ENCODE results near the gene ZBTB38.
A peak's percentile ranks its signal among the peaks of the same experiment; 100 is the strongest.

Gene ZBTB38

GRCh38 chr3:141368062-141368924 lies at the start of gene ZBTB38:
ZBTB38 (plus strand) TSS chr3:141368504; CDS start chr3:141442389, 73,885 bp downstream.
- DNase-seq (ENCODE audit: low read depth) = peak; percentile 79

GRCh38 chr3:141320399-141321108 lies 47.8 kb upstream of the ZBTB38 start:
- DNase-seq (ENCODE audit: low read depth) = no peak

- DNase-seq (ENCODE audit: low read depth) = no peak
These were observed 47.2 kb upstream of the ZBTB38 start for GRCh38 chr3:141321109-141321497.

GRCh38 chr3:141323936-141324704 lies 44.2 kb upstream of the ZBTB38 start:
- DNase-seq (ENCODE audit: low read depth) = no peak

GRCh38 chr3:141326123-141326522 lies 42.2 kb upstream of the ZBTB38 start:
- DNase-seq (ENCODE audit: low read depth) = no peak

DNA sequence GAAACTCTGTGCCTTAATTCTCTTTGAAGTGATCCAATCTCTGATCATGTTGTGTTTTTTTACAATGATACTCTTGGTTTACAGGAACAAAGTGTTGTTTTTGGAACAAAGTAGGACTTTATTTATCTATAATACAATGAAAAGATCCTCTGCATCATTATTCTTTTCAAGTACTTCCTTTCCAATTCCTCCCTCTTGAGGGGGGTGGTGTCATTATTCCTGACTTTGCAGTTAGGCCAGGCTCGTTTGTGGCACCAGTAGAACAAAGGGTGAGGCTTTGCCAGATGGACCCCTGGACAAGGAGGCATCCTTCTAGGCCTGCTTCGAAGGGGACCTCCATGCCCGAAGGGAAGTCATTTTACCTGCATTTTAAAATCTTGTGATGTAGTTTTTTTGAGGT lies 41.7 kb upstream of the ZBTB38 start:
- DNase-seq (ENCODE audit: low read depth) = no peak

- DNase-seq (ENCODE audit: low read depth) = no peak
These were observed 39.8 kb upstream of the ZBTB38 start for GRCh38 chr3:141328286-141329166.

DNA sequence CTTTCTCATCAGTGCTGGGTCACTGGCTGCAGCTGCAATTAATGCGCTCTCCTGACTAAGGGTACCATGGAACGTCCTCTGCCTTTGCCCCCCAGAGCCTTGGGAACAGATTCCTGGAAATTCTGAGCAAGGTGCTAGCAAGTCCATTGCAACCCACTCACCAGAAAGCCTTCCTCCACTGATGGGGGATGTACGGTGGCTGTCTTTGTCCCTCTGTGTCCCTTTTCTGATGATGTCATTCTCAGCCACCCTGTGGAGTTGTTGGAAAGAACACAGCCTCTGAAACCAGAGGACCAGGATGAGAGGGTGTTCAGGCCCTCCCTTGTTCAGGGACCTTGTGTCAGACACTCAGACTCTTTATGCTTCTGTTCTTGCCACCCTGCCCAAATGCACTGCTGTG lies 38.1 kb upstream of the ZBTB38 start:
- DNase-seq (ENCODE audit: low read depth) = no peak

DNA sequence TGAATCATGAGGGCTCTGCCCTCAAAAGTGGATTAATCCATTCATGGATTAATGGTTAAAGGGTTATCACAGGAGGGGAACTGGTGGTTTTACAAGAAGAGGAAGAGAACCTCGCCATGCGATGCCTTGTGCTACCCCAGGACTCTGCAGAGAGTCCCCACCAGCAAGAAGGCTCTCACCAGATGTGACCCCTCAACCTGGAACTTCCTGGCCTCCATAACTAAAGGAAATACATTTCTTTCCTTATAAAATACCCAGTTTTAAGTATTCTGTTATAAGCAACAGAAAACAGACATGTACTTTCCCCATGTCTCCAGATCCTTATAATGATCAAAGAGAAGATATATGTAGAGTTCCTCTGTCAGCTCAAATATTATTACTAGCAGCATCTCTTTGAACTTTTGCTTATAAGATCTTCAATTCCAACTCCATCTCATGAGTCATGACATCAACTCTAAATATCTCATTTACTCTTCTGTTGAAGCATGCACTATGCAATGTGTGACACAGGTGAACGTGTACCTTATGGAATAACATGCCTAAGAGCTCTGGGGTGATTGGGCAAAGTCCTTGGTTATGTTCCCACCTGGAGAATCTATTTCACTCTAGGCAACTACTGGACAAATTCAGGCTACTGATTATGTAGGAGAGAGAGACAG lies 37.5 kb upstream of the ZBTB38 start:
- DNase-seq (ENCODE audit: low read depth) = no peak

- DNase-seq (ENCODE audit: low read depth) = peak; percentile 98
These were observed 36.7 kb upstream of the ZBTB38 start for GRCh38 chr3:141331377-141332318.

GRCh38 chr3:141332416-141332815 lies 35.9 kb upstream of the ZBTB38 start:
- no peak for DNase-seq (ENCODE audit: low read depth)

DNA sequence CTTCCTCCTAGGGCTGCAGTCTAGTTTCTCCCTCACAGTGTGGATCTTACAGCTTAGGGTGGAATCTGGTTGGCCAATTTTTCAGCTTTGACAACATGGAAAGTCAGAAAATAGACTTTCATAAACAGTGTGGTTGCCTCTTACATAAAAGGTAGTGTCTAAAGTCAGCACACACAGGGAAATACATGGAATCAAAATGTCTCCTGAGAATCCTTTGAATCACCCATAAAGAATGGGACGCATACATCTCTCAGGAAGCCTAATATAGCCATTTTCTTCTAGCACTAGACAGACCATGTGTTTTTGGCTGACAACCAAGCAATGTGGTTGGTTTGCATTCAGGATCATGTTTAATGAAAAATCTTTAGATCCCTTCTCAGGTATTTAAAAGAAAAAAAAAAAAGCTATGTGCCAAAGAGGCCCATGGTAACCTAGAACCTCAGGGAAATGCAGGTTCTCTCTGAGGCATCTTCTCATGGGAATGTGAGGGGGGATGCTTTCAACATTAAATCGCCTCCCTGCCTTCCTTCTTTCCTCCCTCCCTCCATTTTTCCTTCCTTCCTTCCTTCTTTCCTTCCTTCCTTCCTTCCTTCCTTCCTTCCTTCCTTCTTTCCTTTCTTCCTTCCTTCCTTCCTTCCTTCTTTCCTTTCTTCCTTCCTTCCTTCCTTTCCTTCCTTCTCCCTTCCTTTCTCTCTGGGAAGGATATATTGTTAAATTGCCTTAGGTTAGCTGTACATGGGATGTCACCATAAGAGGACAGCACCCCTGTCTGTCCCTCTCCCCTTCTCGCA lies 34.3 kb upstream of the ZBTB38 start:
- DNase-seq (ENCODE audit: low read depth) = peak; percentile 35

DNA sequence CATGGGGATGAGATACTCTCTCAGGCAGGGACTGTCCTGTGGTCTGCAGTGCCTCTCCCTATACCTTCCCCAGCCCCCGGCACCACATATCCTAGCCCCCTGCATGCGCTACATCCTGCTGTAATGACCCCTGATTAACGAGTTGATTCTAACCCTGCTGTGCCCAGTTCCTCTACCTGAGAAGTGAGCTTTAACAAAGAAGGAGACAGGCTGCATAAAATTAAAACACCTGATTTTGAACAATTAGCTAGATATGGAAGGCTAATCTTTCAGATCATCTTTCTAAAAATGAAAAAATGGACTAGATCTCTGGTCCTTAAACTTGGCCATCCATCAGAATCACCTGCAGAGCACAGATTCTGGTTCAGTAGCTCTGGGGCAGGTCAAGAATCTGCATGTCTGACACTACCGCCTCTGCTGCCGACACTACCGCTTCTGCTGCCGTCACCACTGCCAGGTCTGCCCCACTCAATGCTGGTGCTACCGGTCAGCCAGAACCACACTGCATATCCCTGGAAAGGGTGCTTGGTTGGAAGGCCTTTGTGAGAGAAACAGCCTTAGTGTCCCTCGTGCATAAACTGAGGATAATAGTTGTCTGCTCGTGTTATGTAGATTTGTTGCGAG lies 33.6 kb upstream of the ZBTB38 start:
- no peak for DNase-seq (ENCODE audit: low read depth)

DNA sequence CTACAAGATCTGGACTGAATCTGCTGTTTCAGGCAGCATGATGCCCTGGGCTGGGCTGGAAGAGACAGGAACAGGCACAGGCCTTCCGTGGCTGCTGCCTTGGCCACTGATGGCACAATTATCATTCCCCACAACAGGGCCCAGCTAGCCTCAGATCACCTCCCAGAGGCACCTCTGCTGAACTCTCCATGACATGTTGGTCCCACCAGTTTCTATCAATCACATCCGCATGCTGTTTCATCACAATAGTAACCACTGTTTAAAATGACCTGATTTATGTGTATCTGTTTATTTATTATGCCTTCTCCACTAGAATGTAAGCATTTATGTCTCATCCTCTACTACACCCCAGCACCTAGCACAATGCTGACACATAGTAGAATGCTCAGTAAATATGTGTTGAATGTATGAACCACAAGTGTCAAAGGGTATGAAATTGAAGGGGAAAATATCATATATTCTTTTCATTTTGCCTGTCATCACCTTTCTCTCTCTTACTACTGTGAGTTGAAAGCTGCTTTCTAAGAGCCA lies 32.7 kb upstream of the ZBTB38 start:
- no peak for DNase-seq (ENCODE audit: low read depth)

- DNase-seq (ENCODE audit: low read depth) = peak; percentile 84
These were observed 31.4 kb upstream of the ZBTB38 start for GRCh38 chr3:141336672-141337522.

DNA sequence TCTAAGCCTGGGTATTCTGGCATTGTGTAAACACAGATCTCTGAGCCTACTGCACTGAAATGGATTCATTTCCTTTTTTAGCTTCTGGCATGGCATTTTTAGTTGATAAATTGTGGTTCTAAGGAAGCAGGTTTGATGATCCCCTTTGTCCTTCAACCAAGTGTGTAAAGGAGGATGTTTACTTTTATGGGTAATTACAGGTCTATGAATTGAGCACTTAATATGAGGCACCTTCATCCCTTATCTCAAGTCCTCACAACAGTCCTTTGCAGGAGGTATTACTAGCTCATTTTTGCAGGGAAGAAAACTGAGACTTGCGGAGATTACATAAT lies 30.8 kb upstream of the ZBTB38 start:
- DNase-seq (ENCODE audit: low read depth) = no peak

GRCh38 chr3:141337991-141338390 lies 30.3 kb upstream of the ZBTB38 start:
- no peak for DNase-seq (ENCODE audit: low read depth)

GRCh38 chr3:141338881-141339280 lies 29.4 kb upstream of the ZBTB38 start:
- no peak for DNase-seq (ENCODE audit: low read depth)
